Activated T-cell treated with anti-CD3 and anti-CD28 coated beads, Interleukin-2, amount 50 U/mL, for 24 hours (primary cell): ENCODE measurements around the gene EMILIN2.
"Not testable (repeated sequence)": the region's sequence is repeated elsewhere in the genome, so short reads cannot be mapped to it uniquely, and the experiment has no call there.

Experiments
- DNase-seq: peaks from one replicate; pipeline ENCODE4 v3.0.0-alpha.2; 2020
- H3K27ac Mint-ChIP-seq: 2 replicates; pipeline ENCODE4 v1.8.0; 2020; ENCODE audit warnings: mild to moderate bottlenecking, mixed read lengths
- H3K27me3 Mint-ChIP-seq: 2 replicates; pipeline ENCODE4 v1.8.0; 2020; ENCODE audit warnings: mixed read lengths
- H3K36me3 Mint-ChIP-seq: 2 replicates; pipeline ENCODE4 v1.8.0; 2020; ENCODE audit warnings: low read depth, mixed read lengths
- H3K4me1 Mint-ChIP-seq: 2 replicates; pipeline ENCODE4 v1.8.0; 2020; ENCODE audit warnings: low read depth, mixed read lengths
- H3K4me3 Mint-ChIP-seq: 2 replicates; pipeline ENCODE4 v1.8.0; 2020; ENCODE audit warnings: mild to moderate bottlenecking, moderate library complexity, mixed read lengths
- H3K9me3 Mint-ChIP-seq: 2 replicates; pipeline ENCODE4 v1.8.0; 2020; ENCODE audit warnings: mixed read lengths

EMILIN2 gene

GRCh38 chr18:2853173-2853925 is 6.5 kb downstream of the EMILIN2 start:
- no peak overlapping the region for H3K4me3 Mint-ChIP-seq
- H3K27ac Mint-ChIP-seq: no peak overlapping the region
- H3K9me3 Mint-ChIP-seq: no peaks in the 10 kb centered on the region
- peaks cover 24% of the 10 kb centered on the region for H3K27me3 Mint-ChIP-seq
- no peaks in the 10 kb centered on the region for H3K36me3 Mint-ChIP-seq
- H3K4me1 Mint-ChIP-seq: peaks cover 42% of the 10 kb centered on the region
- no peak for DNase-seq

GRCh38 chr18:2853926-2854664 is 7.3 kb downstream of the EMILIN2 start:
- DNase-seq: no peak

GRCh38 chr18:2854875-2855274 is 8.1 kb downstream of the EMILIN2 start:
- H3K27me3 Mint-ChIP-seq: peaks cover 10% of the 10 kb centered on the region
- H3K27ac Mint-ChIP-seq: no peak overlapping the region
- H3K4me1 Mint-ChIP-seq: peaks cover 27% of the 10 kb centered on the region
- H3K9me3 Mint-ChIP-seq: peaks cover 6% of the 10 kb centered on the region
- no peak overlapping the region for H3K4me3 Mint-ChIP-seq
- no peaks in the 10 kb centered on the region for H3K36me3 Mint-ChIP-seq
- DNase-seq: no peak

More at GRCh38 chr18:2853926-2854664, 7.3 kb downstream of the EMILIN2 start:
- no peaks in the 10 kb centered on the region for H3K36me3 Mint-ChIP-seq
- peaks cover 16% of the 10 kb centered on the region for H3K27me3 Mint-ChIP-seq
- H3K27ac Mint-ChIP-seq: no peak overlapping the region
- H3K4me3 Mint-ChIP-seq: no peak overlapping the region
- no peaks in the 10 kb centered on the region for H3K9me3 Mint-ChIP-seq
- peaks cover 35% of the 10 kb centered on the region for H3K4me1 Mint-ChIP-seq

GRCh38 chr18:2855560-2856350 is 8.9 kb downstream of the EMILIN2 start:
- peaks cover 6% of the 10 kb centered on the region for H3K9me3 Mint-ChIP-seq
- no peak for DNase-seq
- peaks cover 6% of the 10 kb centered on the region for H3K27me3 Mint-ChIP-seq
- H3K4me1 Mint-ChIP-seq: peaks cover 23% of the 10 kb centered on the region
- H3K27ac Mint-ChIP-seq: no peak overlapping the region
- H3K36me3 Mint-ChIP-seq: no peaks in the 10 kb centered on the region
- H3K4me3 Mint-ChIP-seq: no peak overlapping the region

GRCh38 chr18:2856547-2857170 is 9.9 kb downstream of the EMILIN2 start:
- no peak for DNase-seq
- no peaks in the 10 kb centered on the region for H3K36me3 Mint-ChIP-seq
- H3K27me3 Mint-ChIP-seq: no peaks in the 10 kb centered on the region
- H3K4me3 Mint-ChIP-seq: no peak overlapping the region
- H3K4me1 Mint-ChIP-seq: peaks cover 17% of the 10 kb centered on the region
- peaks cover 6% of the 10 kb centered on the region for H3K9me3 Mint-ChIP-seq
- H3K27ac Mint-ChIP-seq: no peak overlapping the region

GRCh38 chr18:2857491-2858131 is 10.8 kb downstream of the EMILIN2 start:
- H3K4me1 Mint-ChIP-seq: peaks cover 17% of the 10 kb centered on the region
- no peaks in the 10 kb centered on the region for H3K27me3 Mint-ChIP-seq
- no peak overlapping the region for H3K27ac Mint-ChIP-seq
- no peaks in the 10 kb centered on the region for H3K36me3 Mint-ChIP-seq
- no peak overlapping the region for H3K4me3 Mint-ChIP-seq
- H3K9me3 Mint-ChIP-seq: peaks cover 6% of the 10 kb centered on the region
- DNase-seq: no peak

GRCh38 chr18:2860397-2860796 is 13.6 kb downstream of the EMILIN2 start:
- H3K4me1 Mint-ChIP-seq: peaks cover 13% of the 10 kb centered on the region
- not testable (repeated sequence) for H3K4me3 Mint-ChIP-seq

GRCh38 chr18:2863997-2864396 is 17.2 kb downstream of the EMILIN2 start:
- H3K27ac Mint-ChIP-seq, H3K27me3 Mint-ChIP-seq, DNase-seq, H3K4me1 Mint-ChIP-seq, H3K4me3 Mint-ChIP-seq, H3K9me3 Mint-ChIP-seq, H3K36me3 Mint-ChIP-seq: not testable (repeated sequence)

More at GRCh38 chr18:2860397-2860796, 13.6 kb downstream of the EMILIN2 start:
- DNase-seq, H3K27ac Mint-ChIP-seq, H3K36me3 Mint-ChIP-seq, H3K27me3 Mint-ChIP-seq, H3K9me3 Mint-ChIP-seq: not testable (repeated sequence)

- H3K27me3 Mint-ChIP-seq, H3K4me1 Mint-ChIP-seq, H3K27ac Mint-ChIP-seq, H3K4me3 Mint-ChIP-seq, H3K9me3 Mint-ChIP-seq, DNase-seq, H3K36me3 Mint-ChIP-seq: not testable (repeated sequence)
Observed at GRCh38 chr18:2866465-2866864, 19.7 kb downstream of the EMILIN2 start.

GRCh38 chr18:2869207-2869606 is 22.4 kb downstream of the EMILIN2 start:
- Mint-ChIP-seq H3K4me1 (no peaks in the 10 kb centered on the region), H3K36me3 (no peaks in the 10 kb centered on the region), H3K27me3 (no peaks in the 10 kb centered on the region), H3K9me3 (no peaks in the 10 kb centered on the region), H3K4me3 (no peak overlapping the region), H3K27ac (no peak overlapping the region)
- DNase-seq: no peak

GRCh38 chr18:2871111-2871720 is 24.4 kb downstream of the EMILIN2 start:
- H3K9me3 Mint-ChIP-seq: no peaks in the 10 kb centered on the region

GRCh38 chr18:2872095-2872494 is 25.3 kb downstream of the EMILIN2 start:
- no peaks in the 10 kb centered on the region for H3K36me3 Mint-ChIP-seq
- H3K4me3 Mint-ChIP-seq: no peak overlapping the region
- no peak for DNase-seq
- no peaks in the 10 kb centered on the region for H3K27me3 Mint-ChIP-seq
- H3K4me1 Mint-ChIP-seq: no peaks in the 10 kb centered on the region
- no peaks in the 10 kb centered on the region for H3K9me3 Mint-ChIP-seq
- H3K27ac Mint-ChIP-seq: no peak overlapping the region

More at GRCh38 chr18:2871111-2871720, 24.4 kb downstream of the EMILIN2 start:
- Mint-ChIP-seq H3K4me1 (no peaks in the 10 kb centered on the region), H3K4me3 (no peak overlapping the region), H3K27me3 (no peaks in the 10 kb centered on the region), H3K27ac (no peak overlapping the region), H3K36me3 (no peaks in the 10 kb centered on the region)
- DNase-seq: no peak

- Mint-ChIP-seq H3K9me3 (no peaks in the 10 kb centered on the region), H3K27me3 (no peaks in the 10 kb centered on the region), H3K27ac (no peak overlapping the region), H3K4me1 (no peaks in the 10 kb centered on the region), H3K36me3 (no peaks in the 10 kb centered on the region), H3K4me3 (no peak overlapping the region)
- no peak for DNase-seq
Observed at GRCh38 chr18:2874765-2875164, 28.0 kb downstream of the EMILIN2 start.
